ENCODE data around the gene PDIA6.
A peak's percentile ranks its signal among the peaks of the same experiment; 100 is the strongest.
"Not testable (repeated sequence)": the region's sequence is repeated elsewhere in the genome, so short reads cannot be mapped to it uniquely, and the experiment has no call there.

Gene PDIA6

GRCh38 chr2:10833021-10833420 lies 20.4 kb upstream of the PDIA6 start:
- no peak for DNase-seq (ENCODE audit: low read depth in 3 of 3, low spot score in 1 of 3)

GRCh38 chr2:10832203-10832936 lies 19.8 kb upstream of the PDIA6 start:
- peak; percentile 37 to 83 (median 67) for DNase-seq (ENCODE audit: low read depth in 3 of 3, low spot score in 1 of 3)

- no peak for DNase-seq (ENCODE audit: low read depth in 3 of 3, low spot score in 1 of 3)
Observed at GRCh38 chr2:10831400-10831985, 18.9 kb upstream of the PDIA6 start.

DNA sequence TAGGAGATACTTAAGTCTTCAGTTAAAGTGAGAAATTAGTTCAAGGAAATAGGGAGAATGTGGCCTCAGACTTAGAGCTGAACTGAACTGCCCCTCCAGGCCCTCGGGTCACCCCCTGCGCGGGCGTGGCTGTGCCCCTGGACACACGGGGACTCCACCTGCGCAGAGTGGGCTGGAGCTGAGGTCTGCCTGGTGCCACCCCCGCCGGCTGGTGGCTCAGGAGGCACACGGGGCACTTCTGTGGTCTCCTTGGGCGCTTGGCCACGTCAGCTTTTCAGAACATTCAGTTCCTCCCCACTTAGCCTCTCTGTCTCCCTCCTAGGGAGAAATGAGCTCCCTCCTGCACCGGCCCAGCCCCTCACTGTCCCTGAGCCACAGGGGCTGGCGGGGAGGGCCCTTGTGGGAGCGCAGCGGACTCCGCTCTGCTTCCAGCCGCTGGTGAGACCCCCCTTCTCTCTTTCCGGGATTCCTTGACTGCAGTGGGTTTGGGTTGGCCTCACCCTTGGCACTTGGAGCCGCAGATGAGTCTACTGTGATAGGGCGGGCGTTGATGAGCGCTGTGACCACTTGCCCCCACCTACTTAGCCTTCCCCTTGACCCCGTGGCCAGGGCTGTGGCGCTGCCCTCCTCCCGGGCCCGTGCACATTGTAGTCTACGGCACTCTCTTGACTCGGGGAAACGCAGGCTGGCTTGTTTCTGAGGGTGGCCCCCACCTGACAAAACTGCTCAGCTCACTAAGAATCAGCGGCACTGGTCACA lies 18.2 kb upstream of the PDIA6 start:
- DNase-seq (ENCODE audit: low read depth in 3 of 3, low spot score in 1 of 3) = no peak

GRCh38 chr2:10830203-10830602 lies 17.6 kb upstream of the PDIA6 start:
- no peak for DNase-seq (ENCODE audit: low read depth in 3 of 3, low spot score in 1 of 3)

DNA sequence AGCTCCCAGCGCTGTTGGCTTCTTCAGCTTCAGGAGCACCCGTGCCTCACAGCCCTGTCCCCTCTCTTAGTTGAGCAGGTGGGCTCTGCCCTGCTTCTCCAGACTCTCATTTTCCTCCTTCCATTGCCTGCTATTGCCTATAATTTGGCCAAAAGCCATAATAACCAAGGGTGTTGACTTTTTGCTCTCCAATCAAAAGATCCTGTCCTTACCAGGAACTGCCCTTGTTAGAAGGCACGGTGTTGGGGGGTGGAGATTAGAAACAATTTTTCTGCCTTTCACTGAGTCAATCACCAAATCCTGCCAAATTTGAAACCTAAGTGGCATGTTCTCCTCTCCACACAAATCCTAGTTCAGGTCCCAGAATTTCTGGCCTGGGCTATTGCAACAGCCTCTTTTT lies 16.7 kb upstream of the PDIA6 start:
- DNase-seq (ENCODE audit: low read depth in 3 of 3, low spot score in 1 of 3) = no peak

GRCh38 chr2:10828346-10828745 lies 15.8 kb upstream of the PDIA6 start:
- no peak for DNase-seq (ENCODE audit: low read depth in 3 of 3, low spot score in 1 of 3)

GRCh38 chr2:10826625-10827024 lies 14.0 kb upstream of the PDIA6 start:
- no peak for DNase-seq (ENCODE audit: low read depth in 3 of 3, low spot score in 1 of 3)

- DNase-seq (ENCODE audit: low read depth in 3 of 3, low spot score in 1 of 3) = no peak
Observed at GRCh38 chr2:10826026-10826425, 13.4 kb upstream of the PDIA6 start.

- no peak for DNase-seq (ENCODE audit: low read depth in 3 of 3, low spot score in 1 of 3)
Observed at GRCh38 chr2:10824191-10824590, 11.6 kb upstream of the PDIA6 start.

GRCh38 chr2:10820978-10821695 lies 8.6 kb upstream of the PDIA6 start:
- no peak for DNase-seq (ENCODE audit: low read depth in 3 of 3, low spot score in 1 of 3)

GRCh38 chr2:10820562-10820961 lies 8.0 kb upstream of the PDIA6 start:
- no peak for DNase-seq (ENCODE audit: low read depth in 3 of 3, low spot score in 1 of 3)

- no peak for DNase-seq (ENCODE audit: low read depth in 3 of 3, low spot score in 1 of 3)
Observed at GRCh38 chr2:10819714-10820314, 7.2 kb upstream of the PDIA6 start.

- DNase-seq (ENCODE audit: low read depth in 3 of 3, low spot score in 1 of 3) = no peak
Observed at GRCh38 chr2:10818984-10819383, 6.4 kb upstream of the PDIA6 start.

- not testable (repeated sequence) for DNase-seq (ENCODE audit: low read depth in 3 of 3, low spot score in 1 of 3)
Observed at GRCh38 chr2:10818305-10818704, 5.7 kb upstream of the PDIA6 start.

DNA sequence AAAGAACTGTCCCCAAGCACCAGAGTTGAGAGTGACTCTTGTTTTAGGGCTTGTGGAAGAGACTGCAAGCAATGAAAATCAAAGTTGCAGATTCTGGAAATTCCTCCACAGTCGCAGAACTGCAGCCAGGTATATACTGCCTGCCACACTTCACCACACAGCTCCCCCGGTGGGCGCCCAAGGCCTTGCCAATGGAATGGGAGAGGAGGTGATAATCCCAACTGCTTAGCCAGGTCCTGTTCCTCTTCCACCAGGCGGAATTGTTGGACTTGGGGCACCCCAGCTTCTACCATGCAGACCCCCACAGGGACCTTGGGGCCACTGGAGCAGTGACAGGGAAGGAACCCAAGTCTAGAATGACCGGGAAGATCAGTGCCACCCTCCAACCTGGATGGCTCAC lies 4.8 kb upstream of the PDIA6 start:
- DNase-seq (ENCODE audit: low read depth in 3 of 3, low spot score in 1 of 3) = no peak

DNA sequence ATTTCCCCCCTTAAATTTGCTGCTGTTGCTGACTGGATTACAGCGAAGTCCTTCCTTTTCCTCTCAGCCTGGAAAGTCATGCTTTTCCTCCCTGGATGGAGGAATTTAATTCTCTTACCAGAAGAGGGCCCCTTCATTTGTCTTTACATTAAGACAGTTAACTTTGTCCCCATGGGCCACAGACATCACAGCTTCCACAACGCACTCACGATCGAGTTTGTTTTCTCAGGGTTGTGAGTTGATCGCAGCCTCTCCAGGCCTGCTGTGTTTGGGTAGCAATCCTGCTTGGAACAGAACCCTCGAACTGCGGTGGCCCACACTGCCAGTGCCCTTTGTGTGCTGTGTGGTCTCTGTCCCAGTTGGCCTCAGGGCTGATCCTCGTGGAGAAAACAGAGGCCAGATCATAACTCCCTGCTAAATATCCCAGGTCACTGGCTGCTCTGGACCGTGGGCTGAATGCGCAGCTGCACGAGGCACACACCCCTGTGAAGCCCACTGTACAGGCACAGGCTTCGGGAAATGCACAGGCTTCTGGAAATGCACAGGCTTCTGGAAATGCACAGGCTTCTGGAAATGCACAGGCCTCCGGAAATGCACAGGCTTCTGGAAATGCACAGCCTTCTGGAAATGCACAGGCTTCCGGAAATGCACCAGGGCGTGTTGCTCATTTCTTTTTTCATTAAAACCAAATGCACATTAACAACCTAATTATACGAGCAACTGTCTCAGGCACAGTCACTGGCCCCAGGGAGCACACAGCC lies 2.2 kb upstream of the PDIA6 start:
- no peak for DNase-seq (ENCODE audit: low read depth in 3 of 3, low spot score in 1 of 3)

- DNase-seq (ENCODE audit: low read depth in 3 of 3, low spot score in 1 of 3) = no peak
Observed at GRCh38 chr2:10814142-10814541, 1.6 kb upstream of the PDIA6 start.

GRCh38 chr2:10813163-10814138 lies 866 bp upstream of the PDIA6 start:
- not testable (repeated sequence) for DNase-seq (ENCODE audit: low read depth in 3 of 3, low spot score in 1 of 3)
